Stimulated activated CD4-positive, alpha-beta T cell treated with anti-CD3 and anti-CD28 coated beads, Interleukin-12 subunit alpha, Interleukin-12 subunit beta, amount 100 ng/mL, for 48 hours (primary cell): Measurements from ENCODE around the gene EML1.

Source experiments
- DNase-seq, 3 donors: peaks; one replicate each; pipeline ENCODE4 v3.0.0-alpha.2; 2020; ENCODE audit warnings: low read depth in 2 of 3, low spot score in 1 of 3

EML1 gene

DNA sequence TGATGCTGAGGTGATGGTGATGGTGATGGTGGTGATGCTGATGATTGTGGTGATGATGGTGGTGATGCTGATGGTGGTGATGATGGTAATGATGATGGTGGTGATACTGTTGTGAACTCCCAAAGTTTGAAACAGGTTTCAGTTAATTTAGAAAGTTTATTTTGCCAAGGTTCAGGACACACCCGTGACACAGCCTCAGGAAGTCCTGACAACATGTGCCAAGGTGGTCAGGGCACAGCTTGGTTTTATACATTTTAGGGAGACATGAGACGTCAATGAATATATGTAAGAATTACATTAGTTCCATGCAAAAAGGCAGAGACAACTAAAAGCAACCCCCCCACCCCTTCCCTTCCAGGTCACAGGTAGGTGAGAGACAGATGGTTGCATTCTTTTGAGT is 159.2 kb downstream of the EML1 start:
- no peak for DNase-seq

DNA sequence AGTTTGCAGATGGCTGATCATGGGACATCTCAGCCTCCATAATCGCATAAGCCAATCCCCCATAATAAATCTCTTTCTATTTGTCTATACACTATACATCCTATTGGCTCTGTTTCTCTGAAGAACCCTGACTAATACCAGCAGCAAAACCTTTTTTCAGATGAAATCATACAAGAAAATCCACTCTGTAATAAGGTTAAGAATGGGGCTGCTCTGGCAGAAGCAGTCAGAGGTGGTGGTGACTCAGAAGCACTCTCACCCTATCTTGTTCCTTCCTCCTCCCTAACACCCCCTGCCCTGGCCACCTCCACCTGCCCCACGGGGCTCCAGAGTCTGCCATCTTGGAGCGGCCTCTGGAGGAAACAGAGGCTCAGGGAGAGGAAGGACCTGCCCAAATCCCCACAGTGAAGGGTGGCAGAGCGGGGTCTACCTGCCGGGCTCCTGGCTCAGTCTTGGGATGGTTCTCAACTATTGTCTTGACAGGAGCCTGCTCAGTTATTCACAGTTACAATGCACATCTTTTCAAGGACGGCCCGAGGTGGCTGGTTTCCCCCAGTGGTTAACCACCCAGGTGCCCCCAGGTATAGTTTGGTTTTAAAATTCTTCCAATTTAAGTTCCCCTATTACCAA is 162.7 kb downstream of the EML1 start:
- DNase-seq, result no peak

DNA sequence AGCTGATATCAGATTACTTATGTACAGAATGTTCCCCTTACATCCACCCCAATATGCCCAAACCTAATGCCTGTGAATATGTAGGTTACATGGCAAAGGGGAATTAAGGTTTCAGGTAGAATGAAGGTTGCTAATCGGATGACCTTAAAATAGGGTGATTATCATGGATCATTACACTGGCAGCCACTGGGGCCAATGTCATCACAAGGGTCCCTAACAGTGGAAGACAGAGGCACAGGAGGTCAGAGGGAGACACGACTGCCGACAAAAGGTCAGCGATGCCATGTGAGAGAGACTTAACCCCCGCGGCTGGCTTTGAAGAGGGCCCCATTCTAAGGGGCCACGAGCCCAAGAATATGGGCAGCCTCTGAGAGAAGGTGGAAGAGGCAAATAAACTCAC is 165.2 kb downstream of the EML1 start:
- no peak for DNase-seq

DNA sequence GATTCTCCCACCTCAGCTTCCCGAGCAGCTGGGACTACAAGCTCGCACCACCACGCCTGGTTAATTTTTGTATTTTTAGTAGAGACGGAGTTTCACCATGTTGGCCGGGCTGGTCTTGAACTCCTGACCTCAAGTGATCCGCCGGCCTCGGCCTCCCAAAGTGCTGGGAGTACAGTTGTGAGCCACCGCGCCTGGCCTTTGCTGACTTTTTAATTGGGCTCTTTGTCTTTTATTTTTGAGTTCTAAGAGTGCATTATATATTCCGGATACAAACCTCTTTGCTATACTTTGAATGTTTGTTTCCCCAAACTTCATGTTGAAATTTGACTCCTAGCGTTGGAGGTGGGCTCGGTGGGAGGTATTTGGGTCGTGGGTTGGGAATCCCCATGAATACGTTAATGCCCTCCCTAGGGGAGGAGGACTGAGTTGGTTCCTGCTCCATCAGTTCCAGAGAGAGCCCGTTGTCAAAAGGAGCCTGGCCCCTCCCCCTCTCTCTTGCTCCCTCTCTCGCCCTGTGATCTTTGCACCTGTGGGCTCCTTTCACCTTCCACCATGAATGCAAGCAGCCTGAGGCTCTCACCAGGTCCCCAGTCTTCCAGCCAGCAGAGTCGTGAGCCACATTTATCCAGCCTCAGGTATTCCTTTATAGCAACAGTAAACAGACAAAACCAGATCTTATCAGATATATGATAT is 168.8 kb downstream of the EML1 start:
- DNase-seq, result no peak

DNA sequence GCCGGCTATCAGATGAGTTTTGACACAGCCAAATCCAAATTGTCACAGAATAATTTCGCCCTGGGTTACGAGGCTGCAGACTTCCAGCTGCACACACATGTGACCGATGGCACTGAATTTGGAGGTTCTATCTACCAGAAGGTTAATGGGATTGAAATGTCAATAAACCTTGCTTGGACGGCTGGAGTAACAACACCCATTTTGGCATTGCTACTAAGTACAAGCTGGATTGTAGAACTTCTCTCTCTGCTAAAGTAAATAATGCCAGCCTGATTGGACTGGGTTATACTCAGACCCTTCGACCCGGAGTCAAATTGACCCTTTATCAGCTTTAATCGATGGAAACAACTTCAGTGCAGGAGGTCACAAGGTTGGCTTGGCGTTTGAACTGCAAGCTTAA is 171.8 kb downstream of the EML1 start:
- no peak for DNase-seq

DNA sequence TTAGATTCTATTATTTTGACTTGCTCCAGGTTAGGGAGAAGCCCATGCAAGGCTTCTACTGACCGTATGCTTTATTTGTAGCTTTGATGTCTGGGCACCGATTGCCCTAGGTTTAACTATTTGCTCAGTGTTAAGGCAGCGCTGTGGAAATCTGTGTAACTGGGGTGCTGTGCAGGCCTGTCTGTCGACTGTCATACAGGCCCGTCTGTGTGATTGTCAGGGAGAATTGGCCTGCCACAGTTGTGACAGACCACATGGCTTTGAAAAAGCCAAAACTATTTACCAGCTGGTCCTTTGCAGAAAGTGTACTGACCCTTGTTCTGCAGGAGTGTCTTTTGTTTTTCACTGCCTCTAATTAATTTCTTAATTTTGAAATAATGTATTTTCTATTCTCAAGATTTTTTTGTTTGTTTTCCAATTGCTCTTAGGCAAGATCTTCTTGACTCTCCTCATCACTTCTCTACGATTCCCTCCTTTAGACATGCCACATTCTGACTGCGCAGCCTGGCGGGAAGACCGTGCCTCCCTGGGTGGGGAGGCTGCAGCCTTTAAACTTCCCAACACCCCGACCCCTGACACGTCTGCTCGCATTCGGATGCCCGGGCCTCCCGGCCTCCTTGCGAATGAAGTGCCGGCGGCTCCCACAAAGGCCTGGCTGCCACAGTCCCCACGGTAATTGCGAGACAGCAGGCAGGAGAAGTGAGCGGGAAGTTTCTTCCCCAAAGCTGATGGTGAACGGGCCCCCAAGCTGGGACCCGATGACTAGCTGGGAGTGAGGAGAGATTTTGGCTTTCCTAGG is 173.0 kb downstream of the EML1 start:
- no peak for DNase-seq

DNA sequence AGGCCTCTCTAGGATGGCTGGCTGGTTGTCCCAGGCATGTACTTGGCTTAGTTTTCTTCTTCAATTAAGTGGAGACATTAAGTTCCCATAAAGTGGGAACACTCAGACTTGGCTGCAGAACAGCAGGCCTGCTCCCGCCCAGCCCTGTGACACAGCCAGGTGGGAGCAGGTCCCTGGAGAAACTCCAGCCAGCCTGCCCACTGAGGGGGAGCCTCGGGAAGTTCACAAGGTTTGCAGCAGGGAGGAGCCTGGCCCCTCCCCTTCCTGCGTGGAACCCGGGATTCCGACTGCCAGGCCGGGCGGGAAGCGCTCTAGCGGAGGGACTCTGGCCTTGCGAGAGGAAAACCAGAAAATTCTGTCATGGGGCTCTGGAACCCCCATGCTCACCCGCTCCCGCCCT is 173.7 kb downstream of the EML1 start:
- DNase-seq, result no peak

DNA sequence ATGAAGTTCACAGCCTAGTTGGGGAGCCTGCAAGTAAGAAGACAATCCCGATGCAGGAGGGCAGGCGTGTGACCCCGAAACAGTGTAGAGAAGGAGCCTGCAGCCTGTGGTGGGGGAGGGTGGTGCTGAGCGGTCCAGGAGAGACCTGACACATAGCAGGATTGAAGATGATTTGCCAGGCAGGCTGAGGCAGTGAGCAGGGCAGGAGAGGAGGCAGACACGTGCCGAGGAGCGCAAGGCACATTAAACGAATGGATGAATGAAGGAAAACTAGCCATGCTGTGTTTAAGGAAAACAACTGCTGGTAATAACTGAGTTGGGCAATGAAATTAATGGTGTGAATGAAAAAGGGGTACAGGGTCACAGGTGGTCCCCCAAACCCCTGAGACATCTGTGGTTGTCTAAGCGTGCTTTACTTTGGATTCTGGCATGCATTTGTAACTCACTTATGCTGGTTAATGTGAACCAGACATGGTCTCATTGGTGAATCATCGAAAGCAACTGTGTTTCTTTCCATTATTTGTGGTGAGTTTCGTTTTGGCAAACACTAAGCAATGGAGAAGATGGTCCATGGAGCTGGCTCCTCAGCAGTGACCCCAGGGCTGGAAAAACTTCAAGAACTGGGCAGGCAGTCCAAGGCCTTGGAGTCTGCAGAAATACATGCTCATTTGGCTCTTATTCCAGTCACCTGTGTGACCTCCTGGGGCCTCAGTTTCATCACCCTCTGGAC is 175.1 kb downstream of the EML1 start:
- no peak for DNase-seq

DNA sequence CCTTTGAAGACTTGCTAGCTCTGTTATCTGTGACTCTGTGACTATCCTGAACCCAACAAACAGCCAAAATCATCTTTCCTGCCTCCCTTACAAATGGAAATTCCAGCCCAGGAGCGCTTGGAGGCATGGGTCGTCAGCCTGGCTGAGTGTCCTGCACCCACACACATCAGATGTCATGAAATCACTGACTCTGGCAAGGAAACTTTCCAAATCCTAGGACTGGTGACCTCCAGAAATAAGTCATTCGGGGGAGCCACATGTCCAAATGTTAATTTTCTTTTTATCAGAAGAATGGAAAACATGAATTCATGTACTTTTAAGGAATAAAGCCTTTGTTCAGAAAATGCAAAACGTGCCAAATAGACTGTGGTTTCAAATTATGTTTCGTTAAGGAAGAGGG is 175.7 kb downstream of the EML1 start:
- DNase-seq, result no peak

DNA sequence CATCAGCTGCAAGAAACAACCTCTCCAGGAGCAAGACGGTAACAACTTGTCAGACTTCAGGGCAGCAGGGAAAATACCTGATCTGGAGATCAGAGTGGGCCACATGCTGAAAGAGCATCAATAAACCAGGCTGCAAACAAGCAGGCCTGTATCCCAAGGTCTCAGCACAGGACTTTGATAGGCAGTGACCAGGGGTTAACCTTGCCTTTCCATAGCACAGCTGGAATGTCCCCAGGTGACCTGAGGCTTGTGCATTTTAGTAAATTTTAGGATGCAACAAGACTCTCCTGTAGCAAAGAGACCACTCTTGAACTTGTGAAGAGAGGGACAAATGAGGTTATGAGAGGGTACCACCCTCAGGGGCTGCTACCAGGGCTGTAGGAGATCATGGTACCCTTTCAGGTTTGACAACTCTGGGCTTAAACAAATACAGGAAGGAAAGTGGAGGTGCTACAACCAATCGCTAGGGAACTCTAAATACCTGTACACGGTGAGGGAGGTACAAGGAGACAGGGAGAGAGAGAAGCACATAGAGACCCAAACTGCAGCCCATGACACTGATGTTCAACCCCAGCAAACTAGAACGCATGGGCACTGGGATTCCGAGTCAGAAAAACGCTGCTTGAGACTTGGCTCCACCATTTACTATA is 176.6 kb downstream of the EML1 start:
- no peak for DNase-seq

DNA sequence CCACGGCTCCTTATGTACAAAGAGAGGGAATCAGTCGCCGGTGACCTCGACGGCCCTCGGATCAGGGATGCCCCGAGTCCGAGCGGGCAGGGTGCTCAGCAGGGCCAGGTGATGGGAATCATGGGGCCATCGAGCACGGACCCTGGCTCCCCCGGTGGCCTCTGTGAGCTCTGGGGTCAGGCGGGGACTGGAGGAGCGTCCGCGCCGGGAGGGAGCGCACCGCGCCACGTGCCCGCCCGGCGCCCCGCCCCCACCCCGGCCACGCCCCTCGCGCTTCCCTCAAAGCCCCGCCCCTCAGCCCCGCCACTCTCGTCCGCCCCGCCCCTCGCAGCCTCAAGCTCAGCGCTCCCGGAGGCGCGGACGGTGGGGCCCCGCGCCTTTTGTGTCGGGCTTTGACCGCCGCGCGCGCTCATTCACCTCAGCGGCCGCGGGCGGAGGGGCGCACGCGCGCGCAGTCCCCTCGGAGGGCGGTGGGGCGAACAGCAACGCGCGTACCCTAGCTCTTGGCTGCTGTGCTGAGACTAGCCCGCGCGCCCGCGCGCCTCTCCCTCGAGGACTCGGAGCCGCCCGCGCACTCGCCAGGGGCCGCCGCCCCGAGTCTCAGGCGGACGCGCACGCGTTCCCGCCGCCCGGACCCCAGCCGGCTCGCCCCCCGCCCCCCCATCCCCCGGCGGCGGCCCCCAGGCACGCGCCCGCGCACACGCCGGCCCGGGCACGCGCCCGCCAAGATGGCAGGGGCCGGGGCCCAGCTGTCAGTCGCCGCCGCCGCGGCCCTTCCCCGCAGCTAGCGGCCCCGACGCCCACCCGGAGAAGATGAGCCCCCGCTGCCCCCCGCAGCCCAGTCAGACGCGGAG is 178.1 kb downstream of the EML1 start:
- DNase-seq, result peak; percentile 69 to 85 (median 72)

DNA sequence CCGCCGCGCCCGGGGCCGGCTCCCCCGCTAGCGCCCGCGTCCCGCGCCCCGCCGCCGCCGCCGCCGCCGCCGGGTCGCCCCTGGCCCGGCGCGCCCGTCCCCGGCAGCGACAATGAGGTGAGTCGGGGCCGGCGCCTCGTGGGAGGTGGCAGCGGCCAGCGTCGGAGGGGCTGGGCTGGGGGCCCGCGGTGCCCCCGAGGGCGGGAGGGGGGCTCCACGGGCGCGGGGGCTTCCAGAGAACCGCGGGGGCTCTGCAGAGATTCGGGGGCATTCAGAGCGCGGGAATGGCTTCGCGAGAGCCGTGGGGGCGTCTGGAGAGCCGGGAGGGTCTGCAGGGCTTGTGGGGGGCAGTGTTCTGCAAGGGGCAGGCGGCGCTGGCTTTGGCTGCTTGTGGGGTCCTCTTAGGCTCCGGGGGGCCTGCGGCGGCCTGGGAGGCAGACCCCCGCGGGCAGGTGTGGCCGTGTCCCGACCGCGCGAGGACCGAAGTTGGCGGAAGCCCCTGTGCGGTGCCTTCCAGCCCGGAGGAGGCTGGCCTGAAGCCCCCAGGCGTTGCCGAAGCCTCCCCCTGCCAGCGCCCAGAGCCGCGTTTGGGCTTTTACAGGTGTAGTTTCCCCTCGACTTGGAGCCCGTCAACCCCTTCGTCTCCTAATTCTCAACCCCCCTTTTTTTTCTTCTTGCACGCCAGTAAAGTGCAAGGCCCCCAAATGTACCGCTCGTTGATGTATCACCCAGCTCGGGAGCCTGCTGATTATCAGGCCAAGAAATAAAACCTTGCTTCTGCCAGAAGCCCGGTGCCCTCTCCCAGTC is 178.9 kb downstream of the EML1 start:
- no peak for DNase-seq

DNA sequence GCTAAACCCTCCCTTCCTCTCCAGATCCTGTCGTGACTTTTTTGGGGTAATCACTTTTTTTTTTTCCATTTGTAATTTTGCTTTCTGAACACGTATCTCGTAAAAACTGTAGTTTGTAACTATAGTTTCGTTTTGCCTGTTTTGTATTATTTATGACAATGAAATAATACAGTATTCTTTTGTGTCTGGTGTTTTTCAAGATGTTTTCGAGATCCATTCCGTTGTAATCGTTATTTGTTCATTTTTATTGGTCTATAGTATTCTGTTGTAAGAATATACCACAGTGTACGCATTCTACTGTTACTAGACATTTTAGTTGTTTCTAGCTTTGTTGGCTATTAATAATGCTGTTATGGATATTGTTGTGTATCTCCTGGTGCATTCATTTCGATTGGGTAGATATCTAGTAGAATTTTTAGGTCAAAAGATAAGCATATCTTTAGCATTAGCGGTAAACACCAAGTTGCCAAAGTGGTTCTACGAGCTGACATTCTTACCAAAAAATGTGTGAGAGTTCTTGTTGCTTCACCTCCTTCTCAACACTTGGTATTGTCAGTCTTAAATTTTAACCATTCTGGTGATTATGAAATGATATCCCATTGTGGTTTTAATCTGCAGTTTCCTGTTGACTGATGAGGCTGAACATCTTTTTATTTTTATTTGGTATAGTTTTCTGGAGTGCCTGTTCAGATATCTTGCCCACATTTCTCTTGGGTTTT is 179.7 kb downstream of the EML1 start:
- no peak for DNase-seq

DNA sequence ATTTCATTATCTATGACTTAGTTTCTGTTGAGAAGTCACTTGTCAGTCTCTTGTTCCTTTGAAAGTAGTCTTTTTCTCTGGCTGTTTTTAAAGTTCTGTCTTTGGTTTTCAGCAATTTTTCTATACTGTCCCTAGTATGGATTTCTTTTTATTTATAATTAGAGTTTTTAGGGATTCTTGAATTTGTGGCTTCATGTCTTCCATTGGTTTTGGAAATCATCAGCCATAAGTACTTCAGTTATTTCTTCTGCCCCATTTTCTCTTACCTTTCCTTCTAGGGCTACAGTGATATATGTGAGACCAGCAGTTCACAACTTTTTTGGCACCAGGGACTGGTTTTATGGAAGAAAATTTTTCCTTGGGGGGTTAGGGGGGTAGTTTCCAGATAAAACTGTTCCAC is 182.0 kb downstream of the EML1 start:
- no peak for DNase-seq

DNA sequence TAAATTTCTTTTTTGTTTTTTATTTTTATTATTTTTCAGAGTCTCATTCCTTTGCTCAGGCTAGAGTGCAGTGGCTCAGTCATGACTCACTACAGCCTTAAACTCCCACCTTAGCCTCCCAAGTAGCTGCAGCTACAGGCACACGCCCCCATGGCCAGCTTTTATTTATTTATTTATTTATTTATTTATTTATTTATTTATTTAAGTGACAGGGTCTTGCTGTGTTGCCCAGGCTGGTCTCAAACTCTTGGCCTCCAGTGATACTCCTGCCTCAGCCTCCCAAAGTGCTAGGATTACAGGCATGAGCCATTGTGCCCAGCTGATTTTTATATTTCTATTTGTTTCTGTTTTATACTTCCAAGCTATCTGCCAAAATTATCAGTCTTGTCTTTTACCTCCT is 182.8 kb downstream of the EML1 start:
- DNase-seq, result no peak

DNA sequence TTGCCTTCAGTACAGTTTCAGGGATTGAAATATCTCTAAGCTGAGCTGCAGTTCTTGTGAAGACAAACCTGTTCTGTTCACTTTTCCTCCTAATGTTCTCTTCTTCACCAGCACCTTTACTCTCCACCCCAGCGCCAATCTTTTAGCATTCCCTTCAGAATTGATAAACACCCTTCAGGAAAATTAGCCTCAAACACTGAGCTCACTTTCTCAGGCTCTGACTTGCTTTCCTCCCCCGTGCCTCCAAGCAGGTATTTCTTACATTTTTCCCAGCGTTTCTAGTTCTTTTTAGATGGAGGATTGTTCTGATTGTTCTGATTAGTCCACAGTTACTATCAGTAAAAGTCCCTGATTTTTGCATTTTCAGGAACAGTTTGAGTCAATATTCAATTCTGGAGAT is 183.5 kb downstream of the EML1 start:
- DNase-seq, result no peak

DNA sequence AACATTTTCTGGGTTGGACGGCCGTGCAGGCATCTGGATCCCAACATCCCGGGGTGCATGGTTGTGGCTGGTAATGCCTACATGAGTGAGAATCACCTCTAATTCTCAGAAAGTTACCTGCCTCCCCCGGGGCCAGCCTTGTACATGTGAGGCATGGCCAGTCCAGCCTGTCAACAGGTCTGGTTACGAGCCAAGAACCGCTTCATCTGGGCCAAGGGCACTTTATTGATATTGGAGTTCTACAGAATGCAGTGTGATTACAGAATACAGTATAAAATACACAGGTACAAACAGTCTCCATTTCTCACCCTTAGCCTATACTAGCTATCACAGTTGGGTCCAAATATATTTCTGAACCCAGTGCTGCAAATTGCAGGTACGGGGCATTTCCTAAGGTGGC is 187.1 kb downstream of the EML1 start:
- no peak for DNase-seq

DNA sequence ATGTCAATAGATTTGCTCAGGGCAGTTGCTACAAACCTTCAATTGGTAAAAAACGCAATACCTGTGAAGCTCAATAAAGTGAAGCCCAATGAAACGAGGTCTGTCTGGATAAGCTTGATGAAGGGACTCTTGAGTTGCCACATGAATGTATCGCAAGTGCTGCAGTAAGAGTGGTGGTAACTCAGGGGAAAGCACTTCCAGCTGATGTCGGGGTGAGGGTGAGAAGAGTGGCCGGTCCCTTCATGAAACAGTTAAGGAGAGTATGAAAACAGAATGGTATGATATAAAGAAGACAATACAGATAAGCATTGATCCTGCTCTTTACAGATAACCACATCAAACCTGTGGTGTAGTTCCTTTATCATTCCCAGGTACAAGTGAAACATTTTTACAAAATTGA is 188.6 kb downstream of the EML1 start:
- DNase-seq, result no peak
